Measurements from ENCODE around the gene NSUN2.

DNA sequence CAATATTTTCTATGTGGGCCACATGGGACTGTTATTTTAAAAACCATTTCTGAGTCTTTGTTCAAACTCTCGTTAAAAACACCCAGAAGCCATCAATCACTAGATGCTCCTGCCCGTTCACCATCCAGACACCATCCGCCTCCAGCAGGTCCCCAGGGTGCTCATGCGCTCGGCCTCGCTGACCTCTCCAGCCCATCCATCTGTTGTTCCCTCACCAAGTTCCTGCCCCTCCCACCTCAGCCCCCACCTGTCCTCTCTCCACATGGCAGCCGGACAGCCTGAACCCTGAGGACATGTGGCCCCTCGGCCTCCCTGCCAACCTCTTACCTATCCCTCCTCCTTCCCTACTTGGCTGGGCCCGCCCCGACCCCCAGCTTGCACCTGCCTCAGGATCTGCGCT, 31.6 kb downstream of the NSUN2 start:
- TF ChIP-seq CTCF (IDR thresholded peaks at IDR 0.05) (no peak), POLR2A (IDR thresholded peaks at IDR 0.05) (no peak)

Data from esophagus squamous epithelium (tissue), 4 donors.